ENCODE data around the gene SNN. TPM values are rescaled to one million over a fixed set of nuclear protein-coding genes. Genes with fewer than 3 reads are reported as not detected.

SNN gene
- total RNA-seq, 1 experiment from 2014 or later = 14.9 TPM

DNA sequence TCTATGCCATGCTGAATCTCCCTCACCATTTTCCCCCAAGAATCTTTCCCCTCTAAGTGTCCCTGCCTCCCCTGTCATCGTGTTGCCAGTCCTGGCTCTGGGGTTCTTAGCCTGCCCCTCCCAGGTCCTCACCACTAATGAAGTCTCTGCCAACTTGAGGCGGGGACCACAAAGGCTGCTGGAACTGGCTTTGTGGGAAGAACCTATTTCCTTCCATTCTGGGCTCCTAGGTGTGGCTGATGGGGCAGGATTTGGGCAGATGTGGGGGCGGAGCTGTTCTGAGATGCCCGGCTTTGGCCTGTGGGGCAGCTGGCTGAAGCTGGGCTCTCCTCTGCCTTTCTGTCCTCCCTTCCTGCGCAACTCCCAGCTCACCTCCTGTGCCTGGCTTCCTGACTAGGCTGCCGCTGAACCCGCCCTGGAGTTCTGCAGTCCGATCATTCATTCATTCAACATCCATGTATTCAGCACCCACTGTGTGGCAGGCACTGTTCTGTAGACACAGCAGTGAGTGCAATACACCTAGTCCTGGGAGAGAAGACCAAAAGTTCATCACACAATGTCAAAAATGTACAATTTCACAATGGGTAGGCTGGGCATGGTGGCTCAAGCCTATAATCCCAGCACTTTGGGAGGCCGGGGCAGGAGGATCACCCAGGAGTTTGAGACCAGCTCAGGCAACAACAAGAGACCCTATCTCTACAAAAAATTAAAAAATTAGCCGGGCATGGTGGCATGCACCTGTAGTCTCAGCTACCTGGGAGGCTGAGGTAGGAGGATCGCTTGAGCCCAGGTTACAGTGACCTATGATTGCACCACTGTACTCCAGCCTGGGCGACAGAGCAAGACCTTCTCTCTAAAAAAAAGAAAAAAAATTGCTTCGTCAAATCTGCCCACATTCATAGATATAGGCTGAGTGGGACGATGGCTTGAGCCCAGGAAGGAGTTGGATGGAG, 1.9 kb upstream of the SNN start:
- peak; percentile 32 for DNase-seq (ENCODE audit: low spot score)

DNA sequence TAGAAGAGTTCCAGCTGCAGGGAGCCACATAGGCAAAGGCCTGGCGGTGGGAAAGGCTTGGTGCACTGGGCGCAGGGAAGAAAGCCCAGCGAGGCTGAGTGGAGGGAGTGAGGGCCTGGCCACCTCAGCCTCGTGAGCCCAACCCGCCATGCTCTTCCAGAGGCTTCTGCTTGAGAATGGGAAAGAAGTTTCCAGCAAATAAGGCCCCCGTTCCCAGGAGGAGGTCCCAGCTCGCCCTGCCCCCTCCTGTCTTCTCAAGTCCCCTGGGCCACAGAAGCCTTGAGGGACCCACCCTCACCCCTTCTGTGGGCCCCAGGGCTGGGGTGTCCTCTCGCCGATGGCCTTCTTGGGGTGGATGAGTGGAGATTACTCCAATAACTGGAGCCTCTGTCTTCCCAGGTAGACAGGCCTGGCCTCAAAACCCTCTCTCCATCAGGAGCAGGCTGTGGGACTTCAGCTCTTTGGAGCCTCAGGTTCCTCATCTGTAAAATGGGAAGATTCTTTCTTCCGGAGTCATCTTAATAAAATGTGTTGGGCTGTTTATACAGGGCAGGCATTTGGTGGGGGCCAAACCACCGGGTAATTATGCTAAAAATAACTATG, 933 bp upstream of the SNN start:
- no peak for DNase-seq (ENCODE audit: low spot score)

- no peak for DNase-seq (ENCODE audit: low spot score)
These were observed 546 bp downstream of the SNN start for GRCh38 chr16:11668623-11669379.

DNA sequence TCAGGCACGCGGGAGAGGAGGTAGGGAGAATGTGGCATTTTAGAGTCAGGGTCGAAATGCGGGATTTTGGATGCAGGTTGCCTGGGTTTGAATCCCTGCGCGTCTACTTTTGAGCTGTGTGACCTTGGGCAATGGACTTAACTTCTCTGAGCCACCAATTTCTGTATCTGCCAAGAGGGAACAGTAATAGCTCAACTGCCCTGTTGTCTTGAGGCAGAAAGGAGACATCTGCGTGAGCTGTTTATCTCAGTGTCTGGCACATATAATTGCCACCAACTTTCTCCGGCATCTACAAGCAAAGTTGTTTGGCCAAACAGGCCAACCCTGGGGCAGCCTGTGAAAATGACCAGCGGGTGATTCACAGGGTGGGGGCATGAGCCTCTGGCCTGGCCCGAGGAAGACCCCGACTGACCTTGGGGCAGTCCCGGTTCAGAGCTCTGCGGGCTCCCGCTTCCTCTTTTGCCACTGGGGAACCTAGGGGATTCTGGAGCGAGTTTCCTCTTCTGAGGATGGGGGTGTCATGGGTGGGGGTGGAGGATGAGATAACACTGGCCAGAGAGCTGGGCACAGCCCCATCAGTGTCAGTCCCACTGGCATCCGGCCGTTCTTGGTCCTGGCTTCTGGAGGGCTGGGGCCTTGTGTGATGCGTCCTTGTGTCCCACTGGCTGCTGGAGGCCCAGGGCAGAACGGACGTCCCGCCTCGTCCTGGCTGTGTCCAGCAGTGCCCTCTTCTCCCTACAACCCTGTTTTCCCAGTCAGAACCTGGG, 1.3 kb downstream of the SNN start:
- no peak for DNase-seq (ENCODE audit: low spot score)

DNA sequence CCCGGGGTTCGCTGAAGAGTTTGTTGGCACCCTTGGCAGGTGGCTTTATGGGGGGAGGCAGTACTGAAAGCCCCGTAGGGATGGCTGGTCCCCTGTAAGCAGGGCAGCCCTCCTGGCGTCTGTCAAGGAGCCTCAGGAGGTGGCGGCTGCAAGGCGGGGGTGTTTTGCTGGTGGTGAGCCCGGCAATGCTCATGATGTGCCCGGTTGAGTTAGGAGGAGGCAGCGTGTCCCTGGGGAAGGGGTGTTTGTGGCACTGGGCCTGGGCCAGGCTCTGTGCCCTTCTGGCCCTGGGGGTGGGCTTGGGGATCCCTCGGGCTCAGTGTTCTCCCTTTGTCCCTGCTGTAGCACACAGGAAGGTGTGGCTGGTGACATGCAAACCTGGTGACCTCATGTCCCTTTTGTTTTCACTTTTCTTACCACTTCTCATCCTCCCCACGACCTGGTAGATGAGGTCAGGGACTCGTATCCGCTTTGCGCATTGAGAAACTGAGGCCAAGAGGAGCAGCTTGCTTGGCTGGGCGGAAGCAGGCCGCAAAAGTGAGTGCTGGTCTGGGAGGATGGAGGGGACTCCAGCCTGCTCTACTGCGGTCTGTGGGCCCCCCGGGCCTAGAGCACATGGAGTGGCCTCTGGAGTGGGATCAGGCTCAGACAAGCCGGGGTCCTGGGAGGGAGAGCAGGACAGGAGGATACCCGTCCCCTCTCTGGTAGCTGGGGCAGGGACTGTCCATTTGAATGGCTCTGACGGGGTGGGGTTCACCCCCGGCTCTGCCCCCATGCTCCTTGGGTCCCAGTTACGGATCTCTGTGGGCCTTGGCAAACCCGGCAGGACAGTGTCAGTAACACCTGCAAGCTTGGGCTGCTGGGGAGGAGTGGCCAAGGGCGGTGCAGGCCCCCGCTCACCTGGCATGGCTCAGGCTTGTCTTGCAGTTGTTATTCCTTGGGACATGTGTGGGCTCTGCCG, 2.2 kb downstream of the SNN start:
- no peak for DNase-seq (ENCODE audit: low spot score)

DNA sequence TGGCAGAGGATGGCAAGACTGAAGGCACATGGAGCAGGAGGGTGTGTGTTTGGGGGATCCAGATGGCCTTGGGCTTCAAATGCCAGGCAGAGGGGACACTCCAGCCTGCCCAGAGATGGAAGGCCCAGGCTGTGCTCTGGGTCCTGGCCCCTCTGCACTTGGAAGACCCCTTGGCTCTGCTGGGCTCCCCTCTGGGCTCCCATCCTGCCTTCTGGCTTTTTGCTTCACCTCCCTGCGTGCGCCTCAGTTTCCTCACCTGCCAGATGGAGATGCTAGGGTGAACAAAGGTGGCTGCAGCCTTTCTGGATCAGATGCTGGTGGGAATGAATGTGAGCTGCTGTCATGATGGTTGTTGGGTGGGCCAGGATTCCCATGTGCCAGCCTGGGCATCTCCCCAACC, 3.0 kb downstream of the SNN start:
- DNase-seq (ENCODE audit: low spot score) = no peak

- DNase-seq (ENCODE audit: low spot score) = no peak
These were observed 3.4 kb downstream of the SNN start for GRCh38 chr16:11671676-11672075.

DNA sequence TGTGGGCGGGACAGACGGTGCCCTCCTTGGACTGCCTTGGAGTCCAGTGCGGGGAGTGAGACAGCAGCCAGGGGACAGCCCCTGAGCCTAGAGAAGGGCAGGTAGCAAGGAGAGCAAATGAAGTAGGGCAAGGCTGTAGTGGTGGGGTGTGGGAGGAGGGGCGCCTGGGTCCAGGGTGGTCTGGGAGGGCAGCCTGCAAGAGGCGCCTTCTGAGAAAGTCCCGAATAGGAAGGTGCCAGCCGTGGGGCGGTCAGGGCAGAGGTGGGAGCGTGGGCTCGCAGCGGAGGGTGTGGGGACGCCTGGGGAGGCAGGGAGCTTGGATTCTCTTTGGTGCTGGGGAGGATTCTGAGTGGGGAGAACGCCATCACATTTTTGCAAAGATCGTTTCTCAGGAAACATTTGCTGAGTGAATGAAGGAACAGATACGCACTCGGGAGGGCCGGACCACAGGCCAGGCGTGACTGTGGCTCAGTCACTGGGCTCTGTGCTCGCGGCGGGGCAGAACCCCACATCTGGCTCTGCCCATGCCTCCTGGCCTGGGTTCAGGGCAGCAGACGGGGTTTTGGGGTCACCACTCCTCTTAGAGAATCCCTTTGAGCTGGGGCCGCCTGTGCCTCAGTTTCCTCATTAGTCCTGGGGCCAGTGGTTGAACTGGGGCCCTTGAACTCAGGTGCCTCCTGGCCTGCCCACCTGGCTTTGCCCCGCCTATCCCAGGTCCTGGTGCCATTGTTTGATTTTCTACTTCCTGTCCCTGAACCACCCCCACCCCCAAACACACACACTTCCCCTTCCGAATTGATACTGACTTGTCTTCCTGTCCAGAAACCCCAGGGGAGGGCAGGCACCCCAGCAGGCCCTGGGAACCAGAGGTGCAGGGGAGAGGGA, 4.2 kb downstream of the SNN start:
- DNase-seq (ENCODE audit: low spot score) = no peak

DNA sequence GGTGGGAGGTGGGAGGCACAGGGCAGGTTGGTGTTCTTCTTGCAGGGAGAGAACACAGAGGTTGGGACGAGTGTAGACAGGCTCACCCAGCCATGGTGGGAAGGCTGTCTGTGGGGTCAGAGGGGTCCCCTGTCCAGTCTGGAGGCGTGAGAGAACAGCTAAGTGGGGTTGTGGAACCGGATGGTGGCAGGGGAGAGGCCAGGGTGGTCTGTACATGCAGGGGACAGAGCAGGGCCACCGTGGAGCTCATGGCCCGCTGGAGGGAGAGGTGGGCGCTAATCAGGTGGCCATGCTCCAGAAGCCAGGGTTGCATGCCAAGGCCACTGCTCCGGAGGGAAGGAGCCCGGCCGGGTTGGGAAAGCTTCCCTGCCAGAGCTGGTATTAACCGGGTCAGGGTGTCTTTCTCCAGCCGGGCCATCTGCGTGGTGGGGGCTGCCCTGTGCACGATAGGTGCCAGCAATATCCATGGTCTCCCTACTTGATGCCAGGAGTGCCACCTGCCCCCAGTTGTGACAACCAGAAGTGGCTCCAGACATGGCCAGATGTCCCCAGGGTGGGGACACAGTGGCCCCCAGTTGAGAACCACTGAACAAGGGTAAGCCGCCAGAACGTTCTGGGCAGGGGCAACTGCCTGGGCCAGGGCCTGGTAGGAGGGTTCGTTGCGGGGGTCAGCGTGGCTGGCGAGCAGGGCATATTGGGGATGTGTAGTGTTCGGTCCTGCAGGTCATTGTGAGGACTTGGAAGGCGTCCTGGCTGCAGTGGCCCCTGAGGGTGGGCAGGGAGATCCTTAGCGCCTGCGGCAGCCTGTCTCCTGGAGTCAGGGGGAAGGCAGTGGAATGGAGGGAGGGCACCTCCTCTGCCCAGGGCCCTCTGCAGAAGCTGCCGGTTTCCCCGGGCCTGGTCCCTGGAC, 5.1 kb downstream of the SNN start:
- DNase-seq (ENCODE audit: low spot score) = no peak

- DNase-seq (ENCODE audit: low spot score) = no peak
These were observed 6.0 kb downstream of the SNN start for GRCh38 chr16:11674001-11674817.

GRCh38 chr16:11674818-11675560, 6.7 kb downstream of the SNN start:
- DNase-seq (ENCODE audit: low spot score) = peak; percentile 48

GRCh38 chr16:11675561-11676511, 7.6 kb downstream of the SNN start:
- peak; percentile 30 for DNase-seq (ENCODE audit: low spot score)

- DNase-seq (ENCODE audit: low spot score) = no peak
These were observed 8.5 kb downstream of the SNN start for GRCh38 chr16:11676799-11677198.

- no peak for DNase-seq (ENCODE audit: low spot score)
These were observed 9.2 kb downstream of the SNN start for GRCh38 chr16:11677451-11677951.

All from H4 (cell line).